Measurements from ENCODE around the gene SHROOM1. TPM values are rescaled to one million over a fixed set of nuclear protein-coding genes. Genes with fewer than 3 reads are reported as not detected.
A peak's percentile ranks its signal among the peaks of the same experiment; 100 is the strongest.

Gene SHROOM1
- total and polyA plus RNA-seq, 2 of the 8 experiments (the other 6 are each of a cell fraction or from before 2014, with no cell fraction given) = 3.9 to 5.2 TPM

GRCh38 chr5:132814503-132815294 lies 15.7 kb downstream of the SHROOM1 start (continued):
- TF ChIP-seq NRF1 (IDR thresholded peaks at IDR 0.05; ENCODE audit: low read depth, low read length) (no peak), SP2 (IDR thresholded peaks at IDR 0.05; ENCODE audit: low read length) (no peak), YY1 (IDR thresholded peaks at IDR 0.05; ENCODE audit: low read depth, low read length) (no peak), HDAC6 (IDR thresholded peaks at IDR 0.05; ENCODE audit: low read depth, low read length) (no peak), E2F6 (IDR thresholded peaks at IDR 0.05) (peak; percentile 94), SP1 (IDR thresholded peaks at IDR 0.05; ENCODE audit: low read depth, low read length) (no peak), RNF2 (IDR thresholded peaks at IDR 0.05; ENCODE audit: borderline replicate concordance, low read depth, low read length, missing control alignments, poor library complexity, severe bottlenecking) (no peak), GABPA (IDR thresholded peaks at IDR 0.05; ENCODE audit: borderline replicate concordance, insufficient read depth, low read length) (no peak), RBBP5 (IDR thresholded peaks at IDR 0.05; ENCODE audit: borderline replicate concordance, low read depth, low read length) (peak; percentile 60; the same call in 1 of the 2 replicates), BRCA1 (IDR thresholded peaks at IDR 0.05; ENCODE audit: low read depth, low read length) (no peak), CBX8 (IDR thresholded peaks at IDR 0.05; ENCODE audit: borderline replicate concordance, low read depth, low read length) (no peak), SUZ12 (IDR thresholded peaks at IDR 0.05; ENCODE audit: low read length) (peak; percentile 86)

Measured in H1 (cell line).